IMR-90 (cell line): ENCODE results near the gene SLC25A26. TPM values are rescaled to one million over a fixed set of nuclear protein-coding genes. Genes with fewer than 3 reads are reported as not detected.

Experiments used
- ATAC-seq: fragments of 200-7000 bp; cut with Tn5 transposase; 2 replicates; pipeline ENCODE4 v1.9.1; 2020; ENCODE audit warnings: low read depth, mild to moderate bottlenecking, moderate library complexity
- BruUV-seq: library from RNA; stranded (reverse); fragments of 400-500 nt; replicated peaks from 2 replicates; lab custom pipeline; 2021; lab: Mats Ljungman, UMichigan
- CTCF ChIA-PET: fragments of 300-600 bp; formaldehyde crosslinking; extraction: SDS; loops from one replicate; lab custom pipeline; 2021; ENCODE audit warnings: antibody characterized with exemption; lab: Yijun Ruan, JAX
- POLR2A ChIA-PET: fragments of 300-600 bp; sonication (Branson Sonifier 250); formaldehyde crosslinking; loops from one replicate; lab custom pipeline; 2022; ENCODE audit warnings: antibody characterized with exemption; ENCODE audit not compliant: unreplicated experiment; lab: Charles Lee
- DNase-seq: peaks from one replicate; pipeline ENCODE4 v3.0.0; 2013
- H2AFZ ChIP-seq: replicated peaks from 2 replicates; pipeline ENCODE3; 2013; ENCODE audit warnings: low read length, mild to moderate bottlenecking; ENCODE audit not compliant: poor library complexity
- H2AK5ac ChIP-seq: 2 replicates; pipeline ENCODE4 v1.6.1; 2013; ENCODE audit warnings: low read depth, low read length, inconsistent platforms
- H2AK9ac ChIP-seq: replicated peaks from 2 replicates; pipeline ENCODE3; 2013; ENCODE audit warnings: mild to moderate bottlenecking, low read depth, low read length, moderate library complexity; ENCODE audit not compliant: poor library complexity
- H2BK120ac ChIP-seq: 2 replicates; pipeline ENCODE4 v1.6.1; 2013; ENCODE audit warnings: low read depth, low read length, inconsistent platforms
- H2BK15ac ChIP-seq: 3 replicates; pipeline ENCODE4 v1.6.1; 2013; ENCODE audit warnings: low read depth, low read length, inconsistent platforms
- H2BK20ac ChIP-seq: 2 replicates; pipeline ENCODE4 v1.6.1; 2013; ENCODE audit warnings: low read depth, mild to moderate bottlenecking, inconsistent platforms, low read length, moderate library complexity
- H2BK5ac ChIP-seq: 2 replicates; pipeline ENCODE4 v1.6.1; 2013; ENCODE audit warnings: mild to moderate bottlenecking, low read depth, low read length, inconsistent platforms; ENCODE audit not compliant: poor library complexity, severe bottlenecking
- H3K14ac ChIP-seq: replicated peaks from 2 replicates; pipeline ENCODE4 v1.6.1; 2013; ENCODE audit warnings: low read depth, low read length, inconsistent platforms
- H3K18ac ChIP-seq: 2 replicates; pipeline ENCODE4 v1.6.1; 2013; ENCODE audit warnings: low read depth, low read length, control low read depth
- H3K23ac ChIP-seq: 2 replicates; pipeline ENCODE4 v1.6.1; 2013; ENCODE audit warnings: low read depth, low read length, inconsistent platforms
- H3K27ac ChIP-seq: 2 replicates; pipeline ENCODE4 v1.5.1; 2013; ENCODE audit warnings: mild to moderate bottlenecking, control low read depth, low read length; ENCODE audit not compliant: insufficient read depth
- H3K27me3 ChIP-seq: 2 replicates; pipeline ENCODE4 v1.6.1; 2013; ENCODE audit warnings: low read length; ENCODE audit not compliant: control insufficient read depth, insufficient read depth
- H3K36me3 ChIP-seq: 2 replicates; pipeline ENCODE4 v1.6.1; 2013; ENCODE audit warnings: low read length, mixed read lengths; ENCODE audit not compliant: control insufficient read depth, insufficient read depth
- H3K4ac ChIP-seq: 2 replicates; pipeline ENCODE4 v1.6.1; 2013; ENCODE audit warnings: low read depth, low read length, inconsistent platforms
- H3K4me1 ChIP-seq: 2 replicates; pipeline ENCODE4 v1.6.1; 2013; ENCODE audit warnings: low read length, mixed read lengths; ENCODE audit not compliant: control insufficient read depth, insufficient read depth
- H3K4me2 ChIP-seq: 2 replicates; pipeline ENCODE4 v1.6.1; 2013; ENCODE audit warnings: low read depth, mild to moderate bottlenecking, control low read depth, low read length, moderate library complexity
- H3K4me3 ChIP-seq: 2 replicates; pipeline ENCODE4 v1.5.1; 2013; ENCODE audit warnings: low read depth, mild to moderate bottlenecking, control low read depth, low read length, moderate library complexity; ENCODE audit not compliant: insufficient read depth
- H3K56ac ChIP-seq: 2 replicates; pipeline ENCODE4 v1.6.1; 2013; ENCODE audit warnings: low read length, inconsistent platforms; ENCODE audit not compliant: insufficient read depth; ENCODE audit errors: extremely low read depth
- H3K79me1 ChIP-seq, 2 experiments: 2 replicates each; pipeline ENCODE4 v1.6.1; 2013; ENCODE audit warnings: low read length in 2 of 2, inconsistent platforms in 1 of 2, low read depth in 1 of 2
- H3K9ac ChIP-seq: 2 replicates; pipeline ENCODE4 v1.6.1; 2013; ENCODE audit warnings: low read depth, low read length, control low read depth
- H3K9me1 ChIP-seq: 2 replicates; pipeline ENCODE4 v1.6.1; 2013; ENCODE audit warnings: low read length, inconsistent platforms; ENCODE audit not compliant: insufficient read depth
- H3K9me3 ChIP-seq: 2 replicates; pipeline ENCODE4 v1.6.1; 2013; ENCODE audit warnings: low read length; ENCODE audit not compliant: control insufficient read depth, insufficient read depth
- H4K20me1 ChIP-seq: 2 replicates; pipeline ENCODE4 v1.6.1; 2013; ENCODE audit warnings: low read length, inconsistent platforms; ENCODE audit not compliant: insufficient read depth
- H4K5ac ChIP-seq: 2 replicates; pipeline ENCODE4 v1.6.1; 2013; ENCODE audit warnings: mild to moderate bottlenecking, low read depth, low read length, control low read depth
- H4K8ac ChIP-seq, 2 experiments: 2 replicates each; pipeline ENCODE4 v1.6.1; 2013; ENCODE audit warnings: low read depth in 2 of 2, low read length in 2 of 2, control low read depth in 1 of 2, inconsistent platforms in 1 of 2
- H4K91ac ChIP-seq: 2 replicates; pipeline ENCODE4 v1.6.1; 2013; ENCODE audit warnings: low read depth, low read length, inconsistent platforms; ENCODE audit not compliant: insufficient read depth
- POLR2A ChIP-seq: IDR thresholded peaks from 2 replicates; pipeline ENCODE4 v1.6.1; 2012; ENCODE audit warnings: mild to moderate bottlenecking, low read depth, low read length
- WGBS, 2 experiments: methylation state at CpG; one replicate each; pipeline versions ENCODE4 v1.1.5 to v1.1.7; 2013; ENCODE audit warnings: missing lambda C conversion rate in 2 of 2; ENCODE audit not compliant: insufficient read length in 1 of 2; ENCODE audit errors: extremely low coverage in 2 of 2; 5-methylcytosine and 5-hydroxymethylcytosine counted together
- dilution Hi-C: fragments of 300-500 bp; cut with HindIII; formaldehyde crosslinking; loops from one replicate; pipeline ENCODE4 v1.14.3; 2018; ENCODE audit warnings: low sequenced_read_pairs; ENCODE audit not compliant: unreplicated experiment
- in situ Hi-C: fragments of 300-500 bp; cut with MboI; formaldehyde crosslinking; loops from 3 replicates; pipeline ENCODE4 v1.14.3; 2019; ENCODE audit warnings: low sequenced_read_pairs, inconsistent platforms, mixed read lengths
- intact Hi-C: fragments of 100-400 bp; cut with micrococcal nuclease; formaldehyde crosslinking; loops from 2 replicates; pipeline ENCODE4 v1.10.0; 2022
- polyA plus RNA-seq, 3 experiments: library from polyadenylated mRNA; depleted of rRNA; stranded (reverse); fragments of >200 nt; gene quantifications; 2 replicates each; pipeline ENCODE4 v1.2.3, GENCODE V29; 2012; ENCODE audit warnings: low replicate concordance in 1 of 3
- total RNA-seq: library from RNA; depleted of rRNA; stranded (reverse); fragments of >200 nt; gene quantifications from 2 replicates; pipeline ENCODE4 v1.2.3, GENCODE V29; 2012
- TF ChIP-seq, protein P1 (sequence below): fragments of 150-350 bp; IDR thresholded peaks from 2 replicates; pipeline ENCODE4 v1.6.1; 2016; ENCODE audit warnings: low read depth, mild to moderate bottlenecking, low read length, moderate library complexity, borderline replicate concordance
- TF ChIP-seq, protein P2 (sequence below): conservative IDR thresholded peaks from 2 replicates; pipeline ENCODE4 v1.5.1; 2012; ENCODE audit warnings: mild to moderate bottlenecking, low read depth, low read length, improper control_type of control experiment

Gene SLC25A26
- total and polyA plus RNA-seq, 2 of the 4 experiments (the other 2 are of a cell fraction): 10.9 to 12.7 TPM

DNA sequence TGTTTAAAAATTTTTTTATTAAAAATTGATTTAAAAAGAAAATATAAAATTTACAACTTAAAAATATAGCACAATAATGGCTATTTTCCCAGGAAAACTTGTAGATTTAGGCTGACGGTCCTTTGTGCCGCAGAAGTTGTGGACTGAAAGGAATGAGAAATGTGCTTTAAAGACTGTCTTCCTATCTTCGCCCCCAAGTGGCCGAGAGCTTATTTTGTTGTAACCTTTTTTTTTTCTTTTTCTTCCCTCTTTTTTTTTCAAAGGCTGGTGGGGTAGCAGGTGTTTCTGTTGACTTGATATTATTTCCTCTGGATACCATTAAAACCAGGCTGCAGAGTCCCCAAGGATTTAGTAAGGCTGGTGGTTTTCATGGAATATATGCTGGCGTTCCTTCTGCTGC lies 15.5 kb downstream of the SLC25A26 start:
- no peak overlapping the region for H3K56ac ChIP-seq
- TF ChIP-seq, protein P1, sequence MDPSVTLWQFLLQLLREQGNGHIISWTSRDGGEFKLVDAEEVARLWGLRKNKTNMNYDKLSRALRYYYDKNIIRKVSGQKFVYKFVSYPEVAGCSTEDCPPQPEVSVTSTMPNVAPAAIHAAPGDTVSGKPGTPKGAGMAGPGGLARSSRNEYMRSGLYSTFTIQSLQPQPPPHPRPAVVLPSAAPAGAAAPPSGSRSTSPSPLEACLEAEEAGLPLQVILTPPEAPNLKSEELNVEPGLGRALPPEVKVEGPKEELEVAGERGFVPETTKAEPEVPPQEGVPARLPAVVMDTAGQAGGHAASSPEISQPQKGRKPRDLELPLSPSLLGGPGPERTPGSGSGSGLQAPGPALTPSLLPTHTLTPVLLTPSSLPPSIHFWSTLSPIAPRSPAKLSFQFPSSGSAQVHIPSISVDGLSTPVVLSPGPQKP: no peak
- no peak for TF ChIP-seq POLR2A
- TF ChIP-seq, protein P2, sequence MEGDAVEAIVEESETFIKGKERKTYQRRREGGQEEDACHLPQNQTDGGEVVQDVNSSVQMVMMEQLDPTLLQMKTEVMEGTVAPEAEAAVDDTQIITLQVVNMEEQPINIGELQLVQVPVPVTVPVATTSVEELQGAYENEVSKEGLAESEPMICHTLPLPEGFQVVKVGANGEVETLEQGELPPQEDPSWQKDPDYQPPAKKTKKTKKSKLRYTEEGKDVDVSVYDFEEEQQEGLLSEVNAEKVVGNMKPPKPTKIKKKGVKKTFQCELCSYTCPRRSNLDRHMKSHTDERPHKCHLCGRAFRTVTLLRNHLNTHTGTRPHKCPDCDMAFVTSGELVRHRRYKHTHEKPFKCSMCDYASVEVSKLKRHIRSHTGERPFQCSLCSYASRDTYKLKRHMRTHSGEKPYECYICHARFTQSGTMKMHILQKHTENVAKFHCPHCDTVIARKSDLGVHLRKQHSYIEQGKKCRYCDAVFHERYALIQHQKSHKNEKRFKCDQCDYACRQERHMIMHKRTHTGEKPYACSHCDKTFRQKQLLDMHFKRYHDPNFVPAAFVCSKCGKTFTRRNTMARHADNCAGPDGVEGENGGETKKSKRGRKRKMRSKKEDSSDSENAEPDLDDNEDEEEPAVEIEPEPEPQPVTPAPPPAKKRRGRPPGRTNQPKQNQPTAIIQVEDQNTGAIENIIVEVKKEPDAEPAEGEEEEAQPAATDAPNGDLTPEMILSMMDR: 0 out of 2 replicates have a peak, but pooled peaks have one; percentile 19
- no peaks in the 10 kb centered on the region for H3K27me3 ChIP-seq
- H3K4ac ChIP-seq: no peak overlapping the region
- H4K8ac ChIP-seq: no peak overlapping the region
- no peak overlapping the region for H3K14ac ChIP-seq
- H3K4me1 ChIP-seq: no peaks in the 10 kb centered on the region
- no CpG with 5 or more reads among the region's 5 CpGs for WGBS, 2 experiments
- no TSS peak for BruUV-seq
- H3K9me3 ChIP-seq: no peaks in the 10 kb centered on the region; the same call in 1 of the 2 replicates
- intact Hi-C loops (no loop called here), dilution Hi-C loops (no loop called here), in situ Hi-C loops (no loop called here)
- H2AK9ac ChIP-seq: no peak overlapping the region
- CTCF ChIA-PET: interaction anchor here (0.6 to 1.5 kb wide), 4 partner anchors 13 to 83 kb away, joined by 3 to 5 read pairs (median 3); no protein-coding TSS in a partner anchor
- H3K4me3 ChIP-seq: no peak overlapping the region
- no peak overlapping the region for H4K5ac ChIP-seq
- POLR2A ChIA-PET: no interaction called here
- H2BK15ac ChIP-seq: no peak overlapping the region
- no peaks in the 10 kb centered on the region for H3K9me1 ChIP-seq
- no peak overlapping the region for H2AK5ac ChIP-seq
- DNase-seq (no peak), ATAC-seq (no peak)
- no peaks in the 10 kb centered on the region for H4K20me1 ChIP-seq
- H4K91ac ChIP-seq: no peak overlapping the region
- peaks cover 0 to 7% of the 10 kb centered on the region in 2 experiments; a peak in 2 of 4 replicates for H3K79me1 ChIP-seq
- no peak overlapping the region for H2BK120ac ChIP-seq
- H2BK5ac ChIP-seq: no peak overlapping the region
- H3K9ac ChIP-seq: no peak overlapping the region
- H3K18ac ChIP-seq: no peak overlapping the region
- no peak overlapping the region for H3K27ac ChIP-seq
- peaks cover 3% of the 10 kb centered on the region; the same call in 1 of the 2 replicates for H3K36me3 ChIP-seq
- no peak overlapping the region for H2AFZ ChIP-seq
- no peak overlapping the region for H3K4me2 ChIP-seq
- H3K23ac ChIP-seq: no peak overlapping the region
- no peak overlapping the region for H2BK20ac ChIP-seq
